Measurements from ENCODE around the gene SMIM21.

The SMIM21 gene

DNA sequence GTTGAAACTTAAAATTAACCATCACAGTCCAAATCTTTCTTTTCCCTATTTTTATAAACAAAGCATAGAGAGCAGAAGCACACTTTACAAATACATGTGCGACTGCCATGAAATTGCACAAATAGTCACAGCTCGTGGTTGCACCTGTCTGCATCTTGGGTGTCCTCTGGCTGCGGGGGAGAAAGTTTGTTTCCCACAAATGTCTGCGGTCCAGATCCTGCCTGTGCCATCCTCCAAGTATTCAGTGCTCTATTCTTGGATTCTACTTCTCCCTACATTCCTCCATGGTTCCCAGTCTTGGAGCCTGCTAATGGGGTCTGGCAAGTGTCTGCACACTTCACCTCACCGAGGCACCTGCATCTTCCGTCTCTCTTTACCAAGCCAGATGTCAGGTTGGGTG, 52.2 kb downstream of the SMIM21 start:
- DNase-seq: no peak

DNA sequence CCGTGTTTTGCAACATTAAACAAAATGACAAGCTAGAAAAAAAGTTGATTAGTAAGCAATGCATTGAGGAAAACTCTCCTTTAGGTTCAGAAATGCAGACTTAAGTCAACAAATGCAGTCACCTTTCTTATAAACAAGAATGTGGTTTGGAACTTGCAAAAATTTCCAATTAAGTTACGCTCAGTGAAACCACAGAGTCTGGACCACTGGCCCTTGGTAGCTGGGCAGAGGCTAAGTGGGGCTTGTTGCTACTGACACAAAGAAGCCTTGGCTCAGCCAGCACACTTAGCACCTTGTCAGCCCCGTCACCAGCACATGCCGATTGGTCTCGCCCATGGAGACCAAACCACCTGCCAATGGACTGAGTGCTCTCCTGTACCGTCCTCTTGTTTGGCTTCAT, 53.0 kb downstream of the SMIM21 start:
- DNase-seq: no peak

DNA sequence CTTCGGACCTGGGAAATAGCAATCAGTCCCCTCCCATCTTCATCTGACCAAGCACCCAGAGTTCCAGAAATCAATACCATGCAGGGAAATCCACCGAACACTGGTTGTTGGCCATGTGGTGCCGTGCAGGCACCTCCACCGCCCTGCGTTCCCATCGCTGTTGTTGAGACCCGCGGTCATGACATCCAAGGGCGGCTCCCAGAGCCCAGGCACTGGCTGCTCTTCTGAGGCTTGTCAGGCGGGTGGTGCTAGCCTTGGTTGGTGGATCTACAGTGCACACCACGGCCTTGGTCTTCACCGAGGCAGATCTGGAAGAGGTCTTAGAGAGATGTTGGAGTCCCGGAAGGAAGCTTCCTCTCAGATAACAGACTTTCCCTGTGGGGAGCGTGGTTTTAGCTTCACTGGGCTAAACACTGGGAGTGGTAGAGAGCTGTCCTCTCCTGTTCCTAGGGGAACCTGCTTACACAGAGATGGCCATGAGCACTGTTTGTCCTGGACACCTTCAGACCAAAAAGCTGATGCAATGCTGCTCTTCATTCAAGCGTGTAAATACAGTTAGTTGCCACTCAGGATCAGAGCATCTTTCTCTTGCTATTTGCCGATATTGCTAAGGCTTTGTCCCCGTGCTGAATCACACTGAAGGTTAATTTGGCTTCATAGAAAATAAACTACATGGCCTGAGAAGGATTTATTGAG, 58.3 kb downstream of the SMIM21 start:
- DNase-seq: no peak

DNA sequence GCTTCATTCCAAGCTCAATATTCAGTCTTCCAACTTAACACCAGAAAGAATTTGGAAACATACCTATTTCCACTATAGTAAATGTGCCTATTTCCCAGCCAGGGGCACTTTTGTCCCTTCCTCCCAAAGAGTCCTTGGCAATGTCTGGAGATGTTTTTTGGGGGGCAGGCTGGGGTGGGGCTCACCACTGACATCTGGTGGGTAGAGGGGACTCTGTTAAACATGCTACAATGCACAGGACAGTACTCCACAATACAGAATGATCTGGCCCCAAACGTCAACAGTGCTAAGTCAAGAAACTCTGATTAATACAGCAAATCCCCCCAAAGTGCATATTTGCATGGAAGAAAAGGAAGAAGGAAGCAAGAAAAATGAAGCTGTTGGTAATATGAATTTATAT, 61.7 kb downstream of the SMIM21 start:
- no peak for DNase-seq

DNA sequence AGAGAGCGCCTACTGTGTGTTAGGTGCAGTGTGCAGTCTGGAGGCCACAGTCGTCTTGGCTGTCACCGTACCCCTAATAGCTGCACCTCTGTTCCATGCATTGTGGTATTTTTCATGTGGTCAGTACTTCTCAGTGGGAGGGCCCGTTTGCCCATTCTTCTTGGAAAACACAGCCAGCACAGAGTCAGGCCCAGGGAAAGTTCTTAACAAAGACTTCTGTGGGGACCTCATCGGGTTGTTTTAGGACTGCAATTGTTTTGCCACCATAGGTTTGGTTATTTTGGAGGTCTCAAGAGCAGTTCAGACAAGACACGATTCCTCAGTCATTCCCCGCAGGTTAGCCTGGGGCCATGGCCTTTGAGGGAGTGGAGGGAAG, 62.3 kb downstream of the SMIM21 start:
- no peak for DNase-seq

DNA sequence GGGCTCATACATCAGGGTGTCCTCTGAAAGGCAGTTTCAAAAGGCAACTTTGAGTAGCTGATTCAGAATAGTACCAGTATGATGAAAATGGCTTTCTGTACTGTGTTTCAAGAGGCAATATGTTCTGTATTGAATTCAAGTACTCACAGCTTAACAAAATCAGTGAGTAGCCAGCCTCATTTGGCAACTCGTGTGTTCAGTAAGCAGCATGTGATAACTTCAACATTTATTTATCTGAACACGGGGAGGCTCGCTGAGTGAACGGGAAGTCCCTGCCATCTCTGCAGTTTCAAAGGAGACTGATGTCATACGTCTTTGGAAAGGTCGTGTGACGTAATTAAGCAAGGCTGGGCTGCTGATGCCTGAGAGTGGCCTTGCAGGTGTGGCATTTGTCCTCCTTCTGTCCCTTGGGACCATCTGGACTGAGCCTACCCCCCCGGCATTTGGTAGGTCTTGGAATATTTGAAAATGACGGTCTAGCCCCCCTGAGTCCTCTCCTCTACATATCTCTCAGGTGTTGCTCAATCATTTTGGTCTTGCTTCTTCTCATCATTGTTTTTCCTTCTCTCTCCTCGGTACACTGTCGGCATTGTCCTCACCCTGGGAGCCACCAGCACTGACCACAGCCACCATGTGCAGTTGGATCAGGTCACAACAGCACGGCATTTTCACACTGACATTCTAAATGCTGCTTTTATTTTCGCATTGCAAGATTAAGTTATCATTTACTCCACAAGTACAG, 62.8 kb downstream of the SMIM21 start:
- no peak for DNase-seq

DNA sequence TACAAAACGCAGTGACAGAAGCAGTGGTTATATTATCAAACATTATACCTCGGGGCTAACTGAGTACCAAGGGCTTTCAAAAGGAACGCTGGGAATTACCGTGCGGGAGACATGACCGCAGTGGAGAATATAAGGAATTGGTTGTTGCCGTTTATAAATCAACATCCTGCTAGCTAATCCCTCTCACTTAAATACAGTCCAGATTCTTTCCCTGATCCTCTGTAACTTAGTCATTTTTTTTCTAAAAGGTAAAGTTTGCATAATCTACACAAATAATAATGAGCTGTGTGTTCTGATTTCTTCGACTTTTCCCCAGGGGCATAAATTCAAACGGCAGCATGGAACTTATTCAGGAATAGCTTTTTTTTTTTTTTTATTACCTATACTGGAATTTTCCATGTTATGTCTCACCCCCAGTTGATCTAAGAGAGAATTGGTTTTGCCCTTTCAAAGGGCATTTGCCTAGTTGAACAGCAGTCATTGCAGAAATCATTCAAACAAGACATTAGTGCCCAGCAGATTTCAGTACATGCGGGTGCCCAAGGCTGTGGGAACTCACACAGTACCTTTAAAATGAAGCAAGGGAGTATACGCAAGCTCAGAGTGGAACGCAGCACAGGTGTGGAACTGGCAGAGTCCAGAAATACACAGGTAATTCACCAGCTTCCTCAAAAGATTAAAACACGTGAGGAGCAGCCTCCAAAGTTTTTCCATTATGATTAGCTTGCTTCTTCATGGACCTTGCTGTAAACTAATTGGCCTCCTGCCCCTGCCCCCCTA, 63.9 kb downstream of the SMIM21 start:
- DNase-seq: no peak

DNA sequence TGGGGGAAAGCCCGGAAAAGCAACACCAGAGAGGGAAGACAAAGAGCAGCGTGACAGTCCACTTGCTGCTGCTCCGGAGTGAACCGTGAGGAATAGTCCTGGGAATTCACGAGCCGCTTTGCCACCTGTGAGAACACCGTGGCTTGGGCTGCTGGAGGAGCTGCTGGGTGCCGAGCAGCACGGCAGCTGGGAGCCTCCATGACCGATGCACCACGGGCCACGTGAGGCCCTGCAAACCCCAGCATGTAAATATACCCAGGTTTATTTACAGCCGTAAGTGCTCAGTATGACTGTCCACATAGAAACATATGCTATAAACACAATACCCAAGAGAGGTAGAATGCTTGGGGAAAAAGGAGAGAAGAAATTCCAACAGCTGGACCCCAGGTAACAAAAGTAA, 65.1 kb downstream of the SMIM21 start:
- DNase-seq: no peak

DNA sequence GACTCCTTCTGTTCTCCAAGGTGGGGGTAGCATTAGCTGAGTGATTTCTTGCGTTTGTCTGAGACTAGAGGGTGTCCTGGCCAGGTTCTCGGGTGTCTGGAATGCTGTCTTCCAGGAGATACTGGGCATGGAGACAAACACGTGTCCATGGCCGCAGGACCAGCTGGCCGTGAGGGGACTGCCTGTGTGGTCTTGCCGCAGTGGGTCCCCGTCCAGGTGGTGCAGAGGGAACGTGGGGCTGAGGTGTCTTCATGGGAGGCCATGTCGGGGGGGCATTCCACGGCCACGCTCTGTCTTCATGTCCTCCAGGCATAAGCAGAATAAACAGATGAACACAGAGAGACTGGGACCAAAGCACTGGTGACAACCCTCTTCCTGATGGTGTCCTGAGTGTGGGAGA, 66.6 kb downstream of the SMIM21 start:
- DNase-seq: no peak

DNA sequence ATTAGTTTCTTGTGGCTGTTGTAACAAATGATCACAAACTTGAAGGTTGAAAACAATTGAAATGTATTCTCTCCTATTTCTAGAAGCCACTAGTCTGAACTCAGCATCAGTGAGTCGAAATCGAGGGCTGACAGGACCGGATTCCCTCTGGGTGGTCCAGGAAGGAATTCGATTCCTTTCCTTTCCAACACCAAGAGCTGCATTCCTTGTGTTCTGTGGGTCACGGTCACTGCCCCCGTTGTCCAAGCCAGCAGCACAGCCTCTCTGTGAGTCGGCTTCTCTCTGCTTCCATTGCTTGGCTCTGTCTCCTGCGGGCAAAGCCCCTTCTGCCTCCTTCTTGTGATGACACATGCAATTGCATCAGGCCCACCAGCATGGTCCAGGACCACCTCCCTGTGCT, 67.3 kb downstream of the SMIM21 start:
- no peak for DNase-seq
